UCSD-AML1 (cell line): ENCODE measurements around the gene FLAD1.

ENCODE experiments used
- DNase-seq: peaks from one replicate; lab custom pipeline; 2025; ENCODE audit not compliant: unreplicated experiment; lab: John Stamatoyannopoulos, UW

Gene FLAD1

DNA sequence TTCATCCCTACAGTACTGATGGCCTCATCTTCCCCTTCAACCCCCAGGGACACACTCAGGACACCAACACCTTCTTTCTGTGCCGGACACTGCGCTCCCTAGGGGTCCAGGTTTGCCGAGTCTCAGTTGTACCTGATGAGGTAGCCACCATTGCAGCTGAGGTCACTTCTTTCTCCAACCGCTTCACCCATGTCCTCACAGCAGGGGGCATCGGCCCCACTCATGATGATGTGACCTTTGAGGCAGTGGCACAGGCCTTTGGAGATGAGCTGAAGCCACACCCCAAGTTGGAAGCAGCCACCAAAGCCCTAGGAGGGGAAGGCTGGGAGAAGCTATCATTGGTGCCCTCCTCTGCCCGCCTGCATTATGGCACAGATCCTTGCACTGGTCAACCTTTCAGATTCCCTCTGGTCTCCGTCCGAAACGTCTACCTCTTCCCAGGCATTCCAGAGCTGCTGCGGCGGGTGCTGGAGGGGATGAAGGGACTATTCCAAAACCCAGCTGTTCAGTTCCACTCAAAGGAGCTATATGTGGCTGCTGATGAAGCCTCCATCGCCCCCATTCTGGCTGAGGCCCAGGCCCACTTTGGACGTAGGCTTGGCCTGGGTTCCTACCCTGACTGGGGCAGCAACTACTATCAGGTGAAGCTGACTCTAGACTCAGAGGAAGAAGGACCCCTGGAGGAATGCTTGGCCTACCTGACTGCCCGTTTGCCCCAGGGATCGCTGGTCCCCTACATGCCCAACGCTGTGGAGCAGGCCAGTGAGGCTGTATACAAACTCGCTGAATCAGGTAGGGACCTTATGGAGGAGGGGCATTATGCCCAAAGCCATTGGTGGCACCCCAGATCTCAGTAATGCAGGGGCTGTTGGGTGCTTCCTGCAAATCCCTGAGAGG, 5.2 kb downstream of the FLAD1 start:
- DNase-seq, result peak; percentile 29

DNA sequence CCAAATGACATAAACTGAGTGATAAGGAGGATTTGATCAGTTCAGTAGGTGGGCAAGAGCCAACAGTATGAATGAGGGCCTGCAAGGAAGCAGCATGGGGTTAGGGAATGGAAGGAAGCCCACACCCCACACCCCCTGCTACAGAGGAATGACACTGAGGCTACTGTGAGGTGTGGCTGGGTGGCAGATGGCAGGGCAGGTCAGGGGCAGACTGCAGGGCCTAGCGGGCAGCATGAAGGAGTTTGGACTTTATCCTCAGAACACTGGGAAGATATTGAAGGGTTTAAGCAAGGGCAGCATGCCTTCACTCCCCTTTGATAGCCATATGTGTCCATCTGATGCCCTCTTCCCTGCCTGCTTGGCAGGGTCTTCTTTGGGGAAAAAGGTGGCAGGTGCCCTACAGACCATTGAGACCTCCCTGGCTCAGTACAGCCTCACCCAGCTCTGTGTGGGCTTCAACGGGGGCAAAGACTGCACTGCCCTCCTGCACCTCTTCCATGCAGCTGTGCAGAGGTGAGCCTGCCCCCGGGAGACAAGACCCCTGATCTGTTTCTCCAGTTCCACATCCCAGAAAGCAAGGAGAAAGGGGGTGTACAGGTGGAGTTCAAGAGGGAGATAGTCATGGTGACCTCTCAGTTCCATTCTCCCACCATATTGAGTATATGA, 6.2 kb downstream of the FLAD1 start:
- DNase-seq, result no peak

DNA sequence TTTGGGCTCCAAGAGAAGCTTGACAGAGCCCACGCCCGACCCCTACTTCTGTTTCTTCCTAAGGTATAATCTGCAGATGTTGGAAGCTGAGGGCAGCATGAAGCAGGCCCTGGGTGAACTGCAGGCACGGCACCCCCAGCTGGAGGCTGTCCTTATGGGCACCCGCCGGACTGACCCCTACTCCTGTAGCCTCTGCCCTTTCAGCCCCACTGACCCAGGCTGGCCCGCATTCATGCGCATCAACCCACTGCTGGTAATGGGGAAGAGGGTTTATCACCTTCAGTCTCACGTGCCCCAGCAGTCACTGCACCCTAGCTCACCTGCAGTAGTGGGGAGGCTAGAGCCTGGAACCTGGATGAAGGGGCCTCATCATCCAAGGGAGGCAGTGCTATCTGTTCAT, 7.1 kb downstream of the FLAD1 start:
- no peak for DNase-seq

DNA sequence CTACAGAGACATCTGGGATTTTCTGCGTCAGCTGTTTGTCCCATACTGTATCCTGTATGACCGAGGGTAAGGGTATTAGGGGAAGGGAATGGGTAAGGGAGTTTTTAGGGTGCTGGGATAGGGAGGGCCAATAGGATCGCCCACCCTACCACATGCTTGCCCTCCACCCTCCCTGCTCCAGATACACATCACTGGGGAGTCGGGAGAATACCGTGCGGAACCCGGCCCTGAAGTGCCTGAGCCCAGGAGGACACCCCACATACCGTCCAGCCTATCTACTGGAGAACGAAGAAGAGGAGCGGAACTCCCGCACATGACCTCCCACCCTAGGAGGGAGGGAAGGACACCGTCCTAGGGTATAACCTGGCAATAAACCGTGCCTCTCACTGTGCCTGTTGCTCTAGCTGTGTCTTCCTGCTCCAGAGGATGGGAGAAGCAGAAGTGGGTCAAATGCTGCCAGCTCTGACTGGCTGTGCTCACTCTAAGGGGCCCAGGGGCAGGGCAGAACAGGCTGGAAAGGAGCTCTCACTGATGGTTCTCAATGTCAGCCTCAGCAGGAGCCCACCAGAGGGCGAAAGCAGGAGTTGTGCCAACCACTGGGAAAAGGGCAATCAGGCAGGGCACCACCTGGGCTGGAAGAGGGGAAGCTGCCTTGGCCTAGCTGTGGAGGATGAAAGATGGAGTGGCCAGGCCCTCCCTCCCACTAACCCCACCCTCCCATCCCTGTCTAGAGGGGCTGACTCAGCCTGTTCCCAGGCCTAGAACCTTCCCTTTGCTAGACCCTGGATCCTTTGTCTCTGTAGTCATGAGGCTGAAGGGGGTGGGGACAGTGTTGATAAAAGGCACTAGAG, 9.8 kb downstream of the FLAD1 start:
- peak; percentile 39 for DNase-seq

DNA sequence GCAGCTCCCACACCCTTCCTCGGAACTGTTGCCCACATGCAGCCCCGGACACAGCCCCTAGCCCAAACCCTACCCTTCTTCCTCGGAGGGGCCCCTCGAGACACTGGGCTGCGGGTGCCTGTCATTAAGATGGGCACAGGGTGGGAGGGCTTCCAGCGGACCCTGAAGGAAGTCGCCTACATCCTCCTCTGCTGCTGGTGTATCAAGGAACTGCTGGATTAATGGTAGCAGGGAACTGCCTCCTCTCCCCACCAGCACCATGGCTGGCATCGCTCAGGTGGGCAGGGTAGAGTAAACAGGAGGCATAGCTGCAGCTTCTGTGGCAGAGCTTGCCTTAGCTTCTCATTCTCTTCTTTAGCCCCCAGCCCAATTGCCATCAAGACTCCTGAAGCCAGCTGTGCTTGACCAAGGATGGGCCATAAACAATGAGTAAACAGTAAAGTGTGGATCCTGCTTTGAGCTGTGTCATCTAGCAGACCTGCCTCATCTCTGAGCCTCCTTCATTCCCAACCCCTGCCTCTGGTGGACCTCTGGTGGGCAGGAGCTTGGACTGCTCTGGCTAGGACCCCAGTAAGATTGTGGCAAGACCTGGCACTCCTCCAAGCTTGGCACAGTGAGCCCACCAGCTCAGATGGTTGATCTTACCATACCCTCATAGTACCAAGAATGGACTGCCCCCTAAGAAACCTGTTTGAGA, 10.6 kb downstream of the FLAD1 start, which contains the start of gene LENEP:
LENEP (plus strand) TSS at position 15 of the 697 bp plus-strand sequence; CDS start at position 37, 22 bp downstream.
- no peak for DNase-seq

DNA sequence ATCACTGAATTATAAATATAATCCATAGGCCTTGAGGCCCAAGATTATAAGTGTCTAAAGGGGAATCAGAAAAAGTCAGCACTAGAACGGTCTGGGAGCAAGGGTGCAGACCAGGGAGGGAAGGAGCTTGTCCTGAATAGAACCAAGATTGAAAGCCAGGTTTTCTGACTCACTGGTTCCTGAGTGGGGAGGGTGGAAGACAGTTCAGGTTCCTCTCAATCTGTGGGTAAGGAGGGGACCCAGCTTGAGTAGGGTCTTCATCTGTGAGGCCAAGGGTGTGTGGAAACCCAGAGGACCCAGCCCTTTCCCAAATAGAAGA, 11.1 kb downstream of the FLAD1 start:
- no peak for DNase-seq

DNA sequence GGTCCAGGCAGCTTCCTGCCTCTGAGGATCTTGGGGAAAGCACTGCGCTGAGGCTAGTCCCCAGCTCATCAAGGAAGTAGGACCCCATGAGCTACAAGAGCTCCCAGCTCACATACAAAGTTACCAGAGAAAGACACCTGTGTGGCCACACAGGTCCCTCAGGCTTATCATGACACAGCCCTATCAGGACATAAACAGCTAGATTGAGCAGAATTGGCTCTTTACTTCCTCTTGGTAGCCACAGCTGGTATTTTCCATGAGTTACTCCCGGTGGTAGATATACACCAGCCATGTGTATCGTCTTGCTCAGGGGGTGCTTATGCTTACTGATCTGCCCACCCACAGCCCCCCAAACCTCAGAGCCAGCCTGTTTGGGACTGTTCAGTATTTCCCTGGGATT, 11.4 kb downstream of the FLAD1 start:
- no peak for DNase-seq

DNA sequence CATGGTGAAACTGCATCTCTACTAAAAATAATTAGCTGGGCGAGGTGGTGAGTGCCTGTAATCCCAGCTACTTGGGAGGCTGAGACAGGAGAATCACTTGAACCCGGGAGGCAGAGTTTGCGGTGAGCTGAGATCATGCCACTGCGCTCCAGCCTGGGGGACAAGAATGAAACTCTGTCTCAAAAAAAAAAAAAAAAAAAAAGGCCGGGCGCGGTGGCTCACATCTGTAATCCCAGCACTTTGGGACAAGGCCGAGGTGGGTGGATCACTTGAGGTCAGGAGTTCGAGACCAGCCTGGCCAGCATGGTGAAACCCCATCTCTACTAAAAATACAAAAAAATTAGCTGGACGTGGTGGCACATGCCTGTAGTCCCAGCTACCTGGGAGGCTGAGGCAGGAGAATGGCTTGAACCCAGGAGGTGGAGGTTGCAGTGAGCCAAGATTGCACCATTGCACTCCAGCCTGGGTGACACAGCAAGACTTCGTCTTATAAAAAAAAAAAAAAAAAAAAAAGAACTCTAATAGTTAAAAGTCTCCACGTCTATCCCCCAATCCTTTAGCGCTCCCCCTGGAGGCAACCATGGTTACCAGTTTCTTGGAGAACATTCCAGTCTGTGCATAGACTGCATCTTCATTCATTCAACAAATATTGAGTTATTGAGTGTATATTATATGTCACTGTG, 12.3 kb downstream of the FLAD1 start:
- peak; percentile 47 for DNase-seq

DNA sequence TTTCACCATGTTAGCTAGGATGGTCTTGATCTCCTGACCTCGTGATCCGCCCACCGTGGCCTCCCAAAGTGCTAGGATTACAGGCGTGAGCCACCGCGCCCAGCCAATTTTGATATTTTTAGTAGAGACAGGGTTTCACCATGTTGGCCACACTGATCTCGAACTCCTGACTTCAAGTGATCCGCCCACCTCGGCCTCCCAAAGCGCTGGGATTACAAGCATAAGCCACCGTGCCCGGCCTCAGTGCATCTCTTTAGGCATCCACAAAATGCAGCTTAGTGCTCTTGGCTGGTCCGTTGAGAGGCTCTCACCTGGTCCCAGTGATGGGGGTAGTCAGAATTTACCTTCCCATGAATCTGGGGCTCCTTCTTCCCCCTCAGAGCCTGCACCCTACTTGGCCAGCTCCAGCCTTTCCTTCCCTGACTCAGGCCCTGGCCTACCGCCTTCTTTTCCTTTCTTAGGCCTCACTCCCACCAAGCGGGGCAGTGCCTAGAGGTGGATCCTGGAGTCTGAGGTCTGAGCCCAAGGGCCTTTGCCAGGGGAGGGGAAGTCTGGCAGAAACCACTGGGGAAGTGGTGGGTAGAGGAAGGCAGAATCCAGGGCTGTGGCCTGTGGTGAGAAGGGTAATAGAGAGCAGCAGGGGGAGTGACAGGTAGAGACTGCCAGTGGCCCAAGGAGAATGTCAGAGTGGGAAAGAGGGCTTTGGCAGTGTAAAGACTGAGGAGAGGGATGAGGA, 14.0 kb downstream of the FLAD1 start:
- DNase-seq, result peak; percentile 79

DNA sequence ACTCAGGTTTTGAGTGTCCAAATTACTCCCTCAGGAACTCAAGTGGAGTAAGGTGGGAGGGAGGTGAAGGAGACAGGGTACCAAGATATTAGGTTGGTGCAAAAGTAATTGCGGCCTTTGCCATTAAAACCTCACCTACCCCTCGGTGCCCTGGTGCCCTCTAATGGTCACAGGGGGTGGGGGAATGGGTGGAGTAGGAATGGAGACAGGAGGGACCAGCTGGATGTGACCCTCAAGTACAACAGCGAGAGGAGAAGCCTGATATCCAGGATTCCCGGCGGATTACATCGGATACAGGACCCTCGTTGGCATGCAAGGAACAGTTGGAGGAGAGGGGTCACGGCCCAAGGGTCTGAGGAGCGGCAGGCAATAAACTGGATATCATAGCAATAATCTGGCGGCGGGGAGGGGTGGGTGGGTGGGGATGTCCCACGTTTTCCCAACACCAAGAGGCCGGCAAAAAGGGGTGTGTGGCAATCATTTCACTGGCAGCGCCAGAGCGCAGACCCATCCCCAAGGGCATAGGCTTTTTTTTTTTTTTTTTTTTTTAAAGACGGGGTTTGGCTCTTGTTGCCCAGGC, 15.1 kb downstream of the FLAD1 start:
- DNase-seq, result peak; percentile 34

DNA sequence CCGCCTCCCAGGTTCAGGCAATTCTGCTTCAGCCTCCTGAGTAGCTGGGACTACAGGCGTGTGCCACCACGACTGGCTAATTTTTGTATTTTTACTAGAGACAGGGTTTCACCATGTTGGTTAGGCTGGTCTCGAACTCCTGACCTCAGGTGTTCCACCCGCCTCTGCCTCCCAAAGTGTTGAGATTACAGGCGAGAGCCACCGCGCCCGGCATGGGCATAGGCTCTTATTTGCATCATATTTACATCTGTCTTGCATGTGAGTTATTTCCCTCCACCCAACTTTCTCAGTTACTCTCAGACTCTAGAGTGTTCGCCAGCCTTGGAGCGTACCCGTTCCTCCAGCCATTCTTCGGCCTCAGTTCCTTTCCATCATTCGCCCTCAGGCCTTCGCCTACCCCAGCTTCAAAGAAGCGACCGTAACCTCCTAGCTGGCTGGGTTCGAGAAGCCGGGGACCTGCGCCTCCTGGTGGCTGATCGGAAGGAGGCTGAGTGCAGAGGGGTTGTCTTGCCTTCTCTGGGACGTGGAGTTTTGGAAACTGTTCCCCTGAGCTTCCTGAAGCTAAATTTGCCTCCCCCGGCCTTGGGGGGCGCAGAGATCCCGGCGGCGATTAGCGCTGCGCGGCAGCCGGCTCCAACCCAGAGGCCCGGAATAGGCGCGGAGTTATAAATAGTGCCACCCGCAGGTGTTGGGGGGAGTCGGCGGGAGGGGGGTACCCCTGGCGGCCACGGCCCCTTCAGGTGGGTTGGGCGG, 15.8 kb downstream of the FLAD1 start:
- peak; percentile 82 for DNase-seq

DNA sequence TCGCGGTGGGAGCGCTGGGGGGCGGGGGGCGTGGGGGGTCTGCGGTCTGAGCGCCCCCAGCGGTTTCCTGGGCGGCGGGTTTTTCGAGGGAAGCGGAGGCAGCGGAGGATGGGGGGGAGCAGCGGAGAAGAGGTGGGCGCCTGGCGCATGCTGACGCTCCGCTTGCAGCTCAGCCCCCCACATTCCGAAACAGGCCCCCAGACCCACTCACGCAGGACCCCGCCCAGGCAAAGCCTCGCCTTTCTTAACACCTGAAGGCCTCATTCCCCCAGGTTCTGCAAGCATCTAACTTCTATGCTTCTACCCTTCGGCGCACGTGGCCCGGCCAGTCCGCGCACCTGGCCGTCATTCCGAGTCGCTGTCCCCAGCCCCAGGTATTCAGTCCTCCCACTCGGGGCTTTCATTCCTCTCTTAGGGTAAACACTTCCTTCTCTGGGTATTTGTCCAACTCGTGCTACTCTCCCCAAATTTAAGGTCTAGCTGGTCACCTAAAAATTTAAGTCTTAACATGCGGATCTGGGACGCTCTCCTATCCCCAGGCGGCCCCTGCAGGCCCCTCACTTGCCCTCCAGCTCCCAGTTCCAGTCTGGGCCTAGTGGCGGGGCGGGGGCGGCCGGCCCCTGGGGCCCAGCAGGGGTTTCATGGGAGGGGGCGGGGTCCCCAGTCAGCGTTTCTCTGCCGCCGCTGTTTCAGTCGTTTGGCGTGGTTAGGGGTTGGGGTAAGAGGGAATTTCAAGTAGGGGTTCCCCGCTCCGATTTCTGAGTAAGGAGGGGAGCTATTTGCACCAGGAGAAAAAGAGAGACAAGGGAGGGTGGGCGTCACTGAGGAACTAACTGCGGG, 16.6 kb downstream of the FLAD1 start:
- DNase-seq, result peak; percentile 67

DNA sequence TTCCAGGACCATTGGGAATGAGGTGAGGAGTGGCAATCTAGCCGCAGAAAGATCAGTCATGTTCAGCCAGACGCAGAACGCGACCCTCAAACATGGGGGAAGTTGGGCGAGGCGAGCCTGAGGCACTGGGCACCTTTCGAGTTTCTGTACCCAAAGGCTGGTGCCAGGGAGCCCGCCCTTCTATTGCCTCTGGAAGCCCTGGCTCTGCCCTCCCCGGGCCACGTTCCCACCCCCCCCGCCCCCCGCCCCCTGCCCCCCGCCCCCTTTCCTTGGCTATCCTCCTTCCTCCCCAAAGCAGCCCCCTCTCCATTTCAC, 17.2 kb downstream of the FLAD1 start:
- DNase-seq, result no peak

DNA sequence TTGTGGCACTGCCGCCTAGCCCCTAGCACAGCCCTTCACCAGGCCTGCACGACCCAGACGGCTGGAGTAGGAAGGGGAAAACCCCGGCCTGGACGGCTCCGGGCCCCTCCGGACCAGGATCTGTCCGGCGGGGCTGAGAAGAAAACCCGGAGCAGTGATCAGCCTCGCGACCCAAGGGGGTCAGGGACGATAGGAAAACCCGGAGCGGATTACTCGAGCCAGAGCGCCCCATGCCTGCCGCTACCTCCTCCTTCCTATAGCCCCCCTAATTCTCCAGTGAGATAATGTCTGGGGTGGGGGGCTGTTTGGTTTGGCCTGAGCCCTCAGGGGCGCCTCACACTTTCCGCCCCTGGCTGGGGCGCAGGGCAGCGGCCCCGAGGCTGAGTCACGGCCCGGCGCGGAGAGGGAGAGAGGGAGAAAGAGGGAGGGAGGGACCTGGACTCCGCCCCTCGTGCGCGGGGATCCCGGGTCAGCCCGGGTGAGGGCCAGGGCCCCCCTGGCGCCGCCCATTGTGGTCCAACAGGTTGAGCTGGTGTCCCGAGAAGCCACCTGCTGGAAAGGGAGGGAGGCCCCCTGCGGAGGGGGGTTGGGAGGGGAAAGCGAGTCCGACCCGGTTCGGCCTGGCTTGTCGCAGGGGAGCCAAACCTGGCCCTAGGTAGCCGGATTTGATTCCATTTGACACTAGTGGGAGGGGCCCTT, 17.7 kb downstream of the FLAD1 start:
- DNase-seq, result peak; percentile 93

DNA sequence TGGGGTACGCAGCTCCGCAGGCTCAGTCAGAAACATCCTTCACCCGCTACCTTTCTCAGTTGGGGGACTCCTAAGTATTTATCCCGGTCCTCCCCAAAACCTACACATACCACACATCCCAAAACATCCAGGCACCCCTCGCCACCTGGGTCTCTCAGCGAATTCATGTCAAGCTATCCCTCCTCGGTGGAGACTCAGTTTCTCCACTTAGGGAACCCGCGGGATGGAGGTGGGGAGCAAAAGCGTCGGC, 18.2 kb downstream of the FLAD1 start:
- no peak for DNase-seq

DNA sequence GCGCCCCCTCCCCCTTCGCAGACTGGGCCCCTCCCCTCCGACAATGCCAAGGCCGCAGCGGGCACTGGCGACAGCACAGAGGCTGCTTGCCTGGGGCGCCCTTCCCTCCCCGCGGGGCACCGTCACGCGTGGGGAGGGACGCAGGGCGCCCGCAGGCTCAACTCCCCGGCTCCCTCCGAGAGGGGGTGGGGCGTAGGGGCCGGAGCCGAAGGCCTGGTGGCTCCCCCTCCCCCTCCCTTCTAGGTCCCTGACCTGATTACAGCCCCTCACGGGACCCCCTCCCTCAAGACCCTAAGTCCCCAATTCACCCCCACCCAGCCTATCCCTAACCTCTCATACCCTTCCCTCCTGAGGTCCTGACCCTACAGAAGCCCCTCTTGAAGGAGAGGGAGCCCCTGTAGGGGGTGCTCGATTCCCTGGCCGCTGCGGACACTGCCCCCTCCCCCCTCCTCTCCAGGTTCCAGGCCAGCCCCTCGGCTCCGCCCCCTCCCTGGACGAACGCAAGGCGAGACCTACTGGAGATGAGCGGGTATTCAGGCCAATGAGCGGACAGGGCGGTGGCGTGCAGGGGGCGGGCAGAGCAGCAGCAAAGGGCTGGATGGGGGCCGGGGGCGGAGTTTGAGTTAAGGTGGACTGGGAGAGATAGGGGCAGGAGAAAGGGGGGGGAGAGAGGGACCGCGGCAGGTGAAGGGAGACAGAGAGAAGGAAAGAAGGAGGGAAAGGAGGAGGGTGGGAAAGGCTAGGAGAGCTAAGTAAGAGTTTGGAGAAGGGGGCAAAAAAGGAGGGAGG, 18.7 kb downstream of the FLAD1 start:
- peak; percentile 99 for DNase-seq
